Measurements from ENCODE around the gene TCAP.
A peak's percentile ranks its signal among the peaks of the same experiment; 100 is the strongest.

TCAP gene

GRCh38 chr17:39618956-39619785 is 46.0 kb upstream of the TCAP start:
- in situ Hi-C loops (cut with MboI; ENCODE audit: low sequenced_read_pairs, unreplicated experiment), result no loop called here
- no peak for TF ChIP-seq CTCF (IDR thresholded peaks at IDR 0.05; ENCODE audit: borderline replicate concordance, control extremely low read depth, extremely low read depth, insufficient read depth, missing control alignments)
- DNase-seq (ENCODE audit: low spot score), result no peak

GRCh38 chr17:39619786-39620101 is 45.4 kb upstream of the TCAP start:
- no peak for TF ChIP-seq CTCF (IDR thresholded peaks at IDR 0.05; ENCODE audit: borderline replicate concordance, control extremely low read depth, extremely low read depth, insufficient read depth, missing control alignments)
- in situ Hi-C loops (cut with MboI; ENCODE audit: low sequenced_read_pairs, unreplicated experiment), result no loop called here

GRCh38 chr17:39621523-39622379 is 43.4 kb upstream of the TCAP start:
- peak; percentile 92 for DNase-seq (ENCODE audit: low spot score)
- peak; percentile 100 for TF ChIP-seq CTCF (IDR thresholded peaks at IDR 0.05; ENCODE audit: borderline replicate concordance, control extremely low read depth, extremely low read depth, insufficient read depth, missing control alignments)
- in situ Hi-C loops (cut with MboI; ENCODE audit: low sequenced_read_pairs, unreplicated experiment), result no loop called here

More at GRCh38 chr17:39619786-39620101, 45.4 kb upstream of the TCAP start:
- DNase-seq (ENCODE audit: low spot score), result no peak

GRCh38 chr17:39622380-39623006 is 42.7 kb upstream of the TCAP start:
- no peak for DNase-seq (ENCODE audit: low spot score)
- TF ChIP-seq CTCF (IDR thresholded peaks at IDR 0.05; ENCODE audit: borderline replicate concordance, control extremely low read depth, extremely low read depth, insufficient read depth, missing control alignments), result no peak
- in situ Hi-C loops (cut with MboI; ENCODE audit: low sequenced_read_pairs, unreplicated experiment), result no loop called here

GRCh38 chr17:39623356-39623950 is 41.7 kb upstream of the TCAP start:
- peak; percentile 87 for DNase-seq (ENCODE audit: low spot score)
- in situ Hi-C loops (cut with MboI; ENCODE audit: low sequenced_read_pairs, unreplicated experiment), result no loop called here
- peak; percentile 93 for TF ChIP-seq CTCF (IDR thresholded peaks at IDR 0.05; ENCODE audit: borderline replicate concordance, control extremely low read depth, extremely low read depth, insufficient read depth, missing control alignments)

GRCh38 chr17:39624313-39624712 is 40.8 kb upstream of the TCAP start:
- no peak for TF ChIP-seq CTCF (IDR thresholded peaks at IDR 0.05; ENCODE audit: borderline replicate concordance, control extremely low read depth, extremely low read depth, insufficient read depth, missing control alignments)
- DNase-seq (ENCODE audit: low spot score), result no peak
- in situ Hi-C loops (cut with MboI; ENCODE audit: low sequenced_read_pairs, unreplicated experiment), result no loop called here
